HG03103 (cell line): Measurements from ENCODE around the gene SYNE4.
"Not testable (repeated sequence)": the region's sequence is repeated elsewhere in the genome, so short reads cannot be mapped to it uniquely, and the experiment has no call there.

Experiments used
- ATAC-seq: cut with Tn5 transposase; IDR thresholded peaks from one replicate; pipeline ENCODE4 v1.9.1; 2021; ENCODE audit warnings: low read depth; ENCODE audit not compliant: unreplicated experiment

SYNE4 gene, protein sequence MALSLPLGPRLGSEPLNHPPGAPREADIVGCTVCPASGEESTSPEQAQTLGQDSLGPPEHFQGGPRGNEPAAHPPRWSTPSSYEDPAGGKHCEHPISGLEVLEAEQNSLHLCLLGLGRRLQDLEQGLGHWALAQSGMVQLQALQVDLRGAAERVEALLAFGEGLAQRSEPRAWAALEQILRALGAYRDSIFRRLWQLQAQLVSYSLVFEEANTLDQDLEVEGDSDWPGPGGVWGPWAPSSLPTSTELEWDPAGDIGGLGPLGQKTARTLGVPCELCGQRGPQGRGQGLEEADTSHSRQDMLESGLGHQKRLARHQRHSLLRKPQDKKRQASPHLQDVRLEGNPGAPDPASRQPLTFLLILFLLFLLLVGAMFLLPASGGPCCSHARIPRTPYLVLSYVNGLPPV

DNA sequence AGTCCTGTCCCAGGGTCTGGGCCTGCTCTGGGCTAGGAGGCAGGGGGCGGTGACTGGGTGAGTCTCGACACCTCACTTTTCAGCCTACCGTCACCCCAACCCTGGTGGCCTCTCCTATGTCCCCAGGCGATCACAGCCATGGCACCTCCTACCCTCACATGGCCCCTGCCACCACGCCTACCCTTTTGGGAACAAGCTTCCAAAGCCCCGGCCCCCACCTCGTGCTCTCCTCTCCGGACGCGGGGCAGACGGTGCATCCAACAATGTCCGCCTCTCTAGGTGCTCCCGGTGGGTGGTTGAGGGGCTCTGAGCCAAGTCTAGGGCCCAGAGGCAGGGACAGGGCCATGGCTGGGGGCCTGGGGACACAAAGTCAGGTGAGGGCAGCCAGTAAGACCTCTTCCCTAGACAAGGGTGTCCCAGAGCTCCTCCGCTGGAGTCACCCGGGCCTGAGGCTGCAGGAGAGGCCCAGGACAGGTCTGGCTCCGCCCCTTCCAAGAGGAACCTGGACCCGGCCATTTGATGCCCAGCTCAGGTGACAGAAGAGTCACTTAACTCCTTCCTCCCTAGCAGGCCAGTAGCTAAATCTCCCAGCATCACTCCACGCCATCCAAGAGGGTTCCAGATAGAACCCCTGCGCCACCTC is at the start of gene SYNE4:
Gene SYNE4, minus strand, starts transcription at position 478 of the 643 bp plus-strand sequence. Its CDS starts 132 bp downstream, at position 346.
- no peak for ATAC-seq

DNA sequence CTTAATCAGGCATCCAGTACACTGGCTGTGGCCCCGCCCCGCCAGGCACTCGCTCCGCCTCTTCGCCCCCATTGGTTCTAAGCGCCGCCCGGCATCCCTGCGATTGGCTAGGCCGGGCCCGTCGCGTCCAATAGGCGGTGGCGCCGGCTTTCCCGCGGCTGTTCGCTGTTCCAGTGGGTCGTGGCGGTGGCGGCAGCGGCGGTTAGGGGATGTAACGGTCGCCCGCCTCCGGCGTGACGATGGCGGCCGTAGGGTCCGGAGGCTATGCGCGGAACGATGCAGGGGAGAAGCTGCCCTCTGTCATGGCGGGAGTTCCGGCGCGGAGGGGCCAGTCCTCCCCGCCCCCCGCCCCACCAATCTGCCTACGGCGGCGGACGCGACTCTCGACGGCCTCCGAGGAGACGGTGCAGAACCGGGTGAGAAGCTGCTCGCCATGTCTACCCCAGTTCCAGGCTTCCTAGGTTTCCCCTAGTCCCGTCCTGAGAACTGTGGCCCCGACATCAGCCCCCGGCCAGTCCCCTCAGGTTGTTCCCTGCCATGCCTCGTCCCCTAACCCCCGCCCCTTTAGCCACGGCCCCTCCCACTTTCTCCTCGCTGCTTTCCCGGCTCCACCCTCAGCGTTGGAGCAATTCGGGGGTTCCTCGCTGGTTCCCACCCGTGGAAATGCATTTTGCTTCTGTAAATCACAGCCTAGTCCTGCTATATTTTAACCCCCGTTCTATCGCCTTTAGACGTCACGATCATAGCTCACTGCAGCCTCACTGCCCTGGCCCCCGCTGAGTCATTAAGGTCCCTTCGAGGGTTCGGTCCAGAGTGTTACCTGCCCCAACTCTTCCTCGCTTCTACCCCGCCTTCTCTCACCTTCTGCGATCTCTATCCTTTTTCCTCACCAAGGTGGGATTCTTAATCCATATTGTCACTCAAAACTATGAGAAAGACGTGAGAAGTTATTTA is 46.4 kb upstream of the SYNE4 start, which contains the start of gene WDR62:
Gene WDR62, plus strand, starts transcription at position 165 of the 954 bp plus-strand sequence. Its CDS starts 75 bp downstream, at position 240.
- ATAC-seq = peak; percentile 63

DNA sequence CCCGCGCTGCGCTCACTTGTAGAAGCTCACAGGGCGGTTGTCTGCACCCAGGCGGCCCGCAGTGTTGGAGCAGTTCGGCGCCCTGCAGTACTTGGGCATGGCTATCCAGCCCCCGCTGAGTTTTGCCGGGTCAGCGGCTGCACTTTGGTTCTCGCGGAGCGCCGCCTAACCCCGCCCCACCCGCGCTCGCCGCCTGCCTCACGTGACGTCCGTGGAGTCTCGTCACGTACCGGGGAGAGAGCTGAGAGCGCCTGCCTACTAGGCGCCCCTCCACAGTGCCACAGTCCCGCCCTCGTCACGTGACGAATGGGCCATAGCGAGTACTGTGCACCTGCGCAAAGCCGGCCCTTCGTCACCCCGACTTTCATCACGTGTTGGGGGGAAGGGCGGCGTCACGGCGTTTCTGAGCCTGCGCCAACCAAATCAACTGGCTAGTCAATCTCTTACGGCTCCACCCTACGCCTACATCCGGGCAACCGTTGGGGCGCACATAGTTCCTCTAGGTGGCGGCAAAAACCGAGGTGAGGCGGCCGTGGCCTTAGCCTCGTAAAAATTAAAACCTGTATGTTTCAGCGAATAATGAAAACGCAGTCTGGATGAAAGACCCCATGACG is 45.6 kb upstream of the SYNE4 start, which contains the start of gene THAP8:
Gene THAP8, minus strand, starts transcription at position 167 of the 614 bp plus-strand sequence. Its CDS starts 68 bp downstream, at position 99.
- peak; percentile 75 for ATAC-seq

DNA sequence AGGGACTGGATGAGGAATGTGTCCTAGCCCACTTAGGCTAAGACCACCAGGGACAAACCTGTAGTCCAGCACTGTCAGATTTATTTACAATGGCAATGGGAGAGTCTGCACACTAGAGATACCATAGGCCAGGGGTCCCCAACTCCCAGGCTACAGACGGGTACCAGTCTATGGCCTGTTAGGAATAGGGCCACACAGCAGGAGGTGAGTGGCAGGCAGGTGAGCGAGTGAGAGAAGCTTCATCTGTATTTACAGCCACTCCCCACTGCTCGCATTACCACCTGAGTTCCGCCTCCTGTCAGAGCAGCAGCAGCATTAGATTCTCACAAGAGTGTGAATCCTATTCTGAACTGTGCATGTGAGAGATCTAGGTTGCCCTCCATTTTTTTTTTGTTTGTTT is 43.0 kb upstream of the SYNE4 start:
- no peak for ATAC-seq

DNA sequence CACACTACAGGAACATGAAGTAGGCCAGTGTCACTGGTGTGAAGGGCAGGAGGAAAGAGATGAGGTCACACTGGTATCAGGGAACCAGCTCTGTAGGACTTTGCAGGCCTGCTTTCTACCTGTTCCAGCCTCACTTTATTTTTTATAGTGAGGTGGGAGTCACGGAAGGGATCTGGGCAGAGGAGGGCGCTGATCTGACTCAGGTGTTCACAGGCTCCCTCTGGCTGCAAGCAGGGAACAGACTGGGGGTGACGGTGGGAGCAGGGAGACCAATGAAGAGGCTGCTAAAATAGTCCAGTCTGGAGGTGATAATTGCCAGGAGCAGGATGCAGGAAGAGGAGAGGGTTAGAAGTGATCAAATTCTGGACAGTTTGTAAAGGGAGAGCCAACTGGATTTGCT is 42.6 kb upstream of the SYNE4 start:
- ATAC-seq = no peak

DNA sequence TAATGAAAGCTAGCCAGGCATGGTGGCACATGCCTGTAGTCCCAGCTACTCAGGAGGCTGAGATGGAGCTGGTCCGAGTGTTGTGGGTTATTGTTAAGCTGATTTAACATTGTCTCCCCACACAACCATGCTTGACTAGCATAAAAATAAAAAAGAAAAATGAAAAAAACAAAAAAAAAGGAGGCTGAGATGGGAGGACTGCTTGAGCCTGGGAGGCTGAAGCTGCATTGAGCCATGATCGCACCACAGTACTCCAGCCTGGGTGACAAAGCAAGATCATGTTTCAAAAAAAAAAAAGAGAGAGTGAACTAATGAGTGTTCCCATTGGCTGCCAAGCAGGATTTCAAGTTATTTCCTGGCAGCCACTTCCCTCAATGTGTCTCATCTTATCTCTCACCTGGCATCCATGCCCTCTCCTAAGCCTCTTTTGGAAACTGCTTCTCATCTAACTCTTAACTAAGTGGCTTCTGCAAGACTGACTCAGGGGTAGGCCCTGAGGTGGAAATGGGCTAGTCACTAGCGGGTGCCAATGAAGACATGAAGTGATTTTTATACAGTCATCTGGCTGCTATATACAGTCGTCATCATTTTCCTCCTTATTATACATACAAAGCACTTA is 40.6 kb upstream of the SYNE4 start:
- no peak for ATAC-seq

DNA sequence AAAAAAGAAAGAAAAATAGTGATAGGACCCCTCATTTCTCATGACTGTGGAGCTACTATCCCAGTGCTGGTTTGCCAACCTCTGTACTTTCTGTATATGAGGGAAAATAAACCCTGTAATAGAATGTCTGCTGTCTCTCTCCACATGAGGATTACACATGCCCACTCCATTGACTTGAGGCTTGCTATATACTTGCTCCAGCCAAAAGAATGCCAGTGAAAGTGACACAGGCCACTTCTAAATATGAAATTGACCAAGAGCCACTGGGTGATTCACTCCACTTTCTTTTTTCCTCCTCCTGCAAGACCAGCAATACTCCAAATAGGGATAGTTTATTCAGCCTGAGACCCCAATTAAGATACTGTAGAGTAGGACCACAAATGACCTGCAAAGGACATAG is 39.2 kb upstream of the SYNE4 start:
- ATAC-seq = no peak

DNA sequence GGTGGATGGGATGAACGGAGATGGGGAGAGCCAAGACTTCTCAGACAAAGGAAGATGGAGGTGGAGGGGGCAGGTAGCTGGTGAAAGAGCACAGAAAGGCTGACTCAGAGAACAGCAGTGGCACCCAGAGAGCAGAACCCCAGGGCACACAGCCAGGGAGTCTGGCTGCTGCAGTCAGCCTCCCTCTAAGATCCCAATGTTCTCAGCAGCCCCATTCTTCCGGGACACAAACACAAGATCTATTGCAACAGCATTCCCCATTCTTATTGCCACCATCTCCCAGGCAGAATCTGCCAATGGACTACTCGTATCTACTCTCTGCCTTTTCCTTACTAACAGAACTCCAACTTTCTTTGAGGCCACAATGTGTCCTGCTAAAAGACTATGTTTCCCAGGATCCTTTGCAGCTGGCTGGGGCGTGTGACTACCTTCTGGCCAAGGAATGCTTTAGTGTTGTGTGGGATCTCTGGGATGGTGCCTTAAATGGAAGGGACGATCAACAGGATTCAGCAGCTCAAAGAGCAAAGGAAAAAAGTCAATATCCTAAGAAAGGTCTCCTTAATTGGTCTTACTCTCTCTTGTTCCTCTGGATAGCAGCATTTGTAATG is 37.9 kb upstream of the SYNE4 start:
- ATAC-seq = no peak

DNA sequence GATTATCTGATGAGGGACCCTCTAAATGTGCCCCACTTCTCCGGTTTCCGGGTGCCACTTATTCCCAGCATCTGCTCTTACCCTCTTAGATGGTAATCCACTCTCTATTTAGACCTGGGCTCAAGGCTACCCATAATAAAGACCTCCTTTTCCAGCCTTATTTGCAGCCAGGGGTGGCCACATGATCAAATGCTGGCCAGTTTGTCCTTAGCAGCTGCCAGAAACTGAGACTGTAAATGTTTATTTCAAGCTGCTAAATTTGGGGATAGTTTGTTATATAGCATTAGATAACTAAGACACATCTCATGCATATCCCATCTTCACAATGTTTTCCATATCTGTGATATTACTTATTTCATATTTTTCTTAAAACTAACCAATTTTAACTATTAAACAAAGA is 35.3 kb upstream of the SYNE4 start:
- ATAC-seq = no peak

DNA sequence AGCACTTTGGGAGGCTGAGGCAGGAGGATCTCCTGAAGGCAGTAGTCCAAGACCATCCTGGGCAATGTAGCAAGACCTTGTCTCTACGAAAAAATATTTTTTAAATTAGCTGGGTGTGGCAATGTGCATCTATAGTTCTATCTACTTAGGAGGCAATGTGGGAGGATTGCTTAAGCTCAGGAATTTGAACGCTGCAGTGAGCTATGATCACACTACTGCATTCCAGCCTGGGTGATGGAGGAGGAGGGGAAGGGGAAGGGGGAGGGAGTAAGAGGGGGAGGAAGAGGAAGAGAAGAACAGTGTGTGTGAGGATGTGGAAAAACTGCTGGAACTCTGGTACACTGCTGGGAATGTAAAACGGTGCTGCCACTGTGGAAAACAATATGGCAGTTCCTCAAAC is 33.2 kb upstream of the SYNE4 start:
- no peak for ATAC-seq

DNA sequence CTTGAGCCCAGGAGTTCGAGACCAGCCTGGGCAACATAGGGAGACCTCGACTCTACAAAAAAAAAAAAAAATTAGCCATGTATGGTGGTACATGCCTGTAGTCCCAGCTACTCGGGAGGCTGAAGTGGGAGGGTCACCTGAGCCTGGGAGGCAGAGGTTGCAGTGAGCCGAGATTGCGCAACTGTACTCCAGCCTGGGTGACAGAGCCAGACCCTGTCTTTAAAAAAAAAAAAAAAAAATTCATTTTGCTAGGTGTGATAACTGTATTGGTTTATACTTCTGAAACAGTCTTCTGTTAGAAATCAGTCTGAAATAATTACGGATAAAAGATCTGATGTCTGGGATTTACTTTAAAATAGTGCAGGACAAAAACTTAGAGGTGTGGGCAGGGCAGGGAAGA is 32.5 kb upstream of the SYNE4 start:
- ATAC-seq = not testable (repeated sequence)

DNA sequence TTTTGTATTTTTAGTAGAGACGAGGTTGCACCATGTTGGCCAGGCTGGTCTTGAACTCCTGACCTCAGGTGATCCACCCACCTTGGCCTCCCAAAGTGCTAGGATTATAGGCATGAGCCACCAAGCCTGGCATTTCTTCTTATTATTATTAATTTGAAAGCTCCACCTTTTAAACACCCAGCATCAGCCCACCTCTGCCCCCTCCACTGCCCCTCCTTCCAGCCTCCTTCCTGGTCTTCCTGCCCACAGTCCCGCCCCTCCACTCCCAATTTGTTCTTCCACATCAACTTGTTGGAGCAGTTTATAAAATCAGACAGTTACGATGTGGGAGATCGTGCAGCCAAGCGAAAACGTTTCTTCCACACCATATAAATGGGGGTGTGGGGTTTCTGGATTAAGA is 31.9 kb upstream of the SYNE4 start:
- no peak for ATAC-seq

DNA sequence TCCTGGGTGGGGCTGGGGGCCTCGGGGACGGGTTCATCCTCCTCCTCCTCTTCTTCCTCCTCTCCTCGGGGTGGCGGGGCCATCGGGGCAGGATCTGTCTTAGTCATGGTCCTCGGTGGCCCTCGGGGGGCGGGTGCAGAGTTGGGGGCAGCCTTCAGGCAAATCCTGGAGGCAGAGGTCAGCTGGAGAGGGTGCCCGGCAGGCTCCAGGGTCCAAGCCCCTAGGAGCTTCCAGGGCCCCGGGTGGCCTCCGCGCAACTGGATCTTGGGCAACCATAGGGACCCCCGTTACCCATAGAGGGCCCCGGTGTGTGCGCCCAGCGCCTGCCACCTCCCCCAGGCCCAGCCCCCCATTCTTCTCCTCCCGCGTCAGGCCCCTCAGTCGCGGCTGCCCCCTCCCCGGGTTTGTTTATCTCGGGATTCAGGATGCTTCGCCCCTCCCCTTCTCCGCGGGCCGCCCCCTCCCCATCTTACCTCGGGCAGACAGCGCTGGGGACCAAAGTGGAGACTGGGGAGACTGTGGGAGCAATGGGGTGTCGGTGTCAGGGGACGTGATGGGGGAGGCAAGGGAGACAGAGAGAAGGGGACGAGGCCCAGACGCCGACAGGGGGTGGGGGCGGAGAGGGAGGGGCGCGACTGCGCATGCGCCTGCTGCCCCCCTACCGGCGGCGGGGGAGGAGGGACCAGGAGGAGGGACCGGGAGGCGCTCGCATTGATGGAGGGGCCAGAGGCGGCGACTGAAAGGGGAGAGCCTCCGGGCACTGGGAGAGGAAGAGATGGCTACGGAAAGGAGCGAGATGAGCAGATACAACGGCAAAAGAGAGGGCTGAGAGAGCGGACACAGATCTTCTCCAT is 23.9 kb upstream of the SYNE4 start, which contains the start of gene CLIP3:
Gene CLIP3, minus strand, starts transcription at position 623 of the 854 bp plus-strand sequence. Its CDS starts 516 bp downstream, at position 107.
- ATAC-seq = no peak

DNA sequence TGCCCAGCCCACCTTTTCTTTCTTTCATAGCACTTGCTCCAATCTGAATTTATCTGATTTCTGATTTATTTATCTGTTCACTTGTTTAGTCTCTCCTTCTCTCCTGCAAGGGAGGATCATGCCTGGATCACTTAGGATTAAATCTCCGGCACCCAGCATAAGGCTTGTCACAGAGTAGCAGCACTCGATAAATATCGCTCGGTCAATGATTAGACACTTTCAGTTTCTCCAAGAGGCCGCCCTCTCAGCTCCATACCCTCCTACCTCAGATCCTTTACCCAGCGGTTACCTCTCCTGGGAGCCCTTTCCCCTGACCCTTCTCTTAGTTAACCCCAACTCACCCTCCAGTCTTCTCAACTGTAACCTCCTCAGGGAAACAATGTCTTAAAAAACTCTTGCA is 22.7 kb upstream of the SYNE4 start:
- ATAC-seq = no peak

DNA sequence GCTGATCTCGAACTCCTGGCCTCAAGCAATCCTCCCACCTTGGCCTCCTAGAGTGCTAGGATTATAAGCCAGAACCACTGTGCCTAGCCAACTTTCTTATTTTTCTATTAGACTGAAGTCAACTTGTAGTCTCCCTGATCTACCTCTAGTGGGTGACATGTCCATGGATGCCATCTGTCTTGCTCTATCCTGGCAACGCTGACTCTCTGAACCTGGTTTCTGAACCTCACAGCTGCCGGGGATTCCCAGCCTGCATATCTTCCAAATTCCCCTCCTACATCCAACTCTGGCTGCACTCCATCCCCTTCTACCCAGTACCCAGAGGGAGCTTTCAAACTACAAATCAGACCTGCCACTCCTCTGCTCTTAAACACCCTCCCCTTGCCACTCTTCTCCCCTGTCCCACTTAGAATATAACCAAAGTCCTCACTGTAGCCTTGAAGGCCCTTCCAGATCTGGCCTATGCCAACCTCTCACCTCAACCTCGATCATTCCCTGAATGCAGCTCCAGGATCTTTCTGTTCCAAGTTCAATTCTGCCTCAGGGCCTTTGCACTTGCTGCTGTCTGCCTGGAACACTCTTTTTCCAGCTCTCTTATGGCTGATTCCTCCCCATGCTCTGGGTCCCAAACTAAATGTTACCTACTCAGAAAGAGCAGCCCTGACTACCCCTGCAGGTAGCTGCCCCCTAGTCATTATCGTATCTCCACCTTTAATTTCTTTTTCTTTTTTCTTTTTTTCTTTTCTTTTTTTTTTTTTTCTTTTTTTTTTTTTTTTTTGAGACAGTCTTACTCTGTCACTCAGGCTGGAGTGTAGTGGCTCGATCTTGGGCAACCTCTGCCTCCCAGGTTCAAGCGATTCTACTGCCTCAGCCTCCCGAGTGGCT is 21.9 kb upstream of the SYNE4 start:
- no peak for ATAC-seq

DNA sequence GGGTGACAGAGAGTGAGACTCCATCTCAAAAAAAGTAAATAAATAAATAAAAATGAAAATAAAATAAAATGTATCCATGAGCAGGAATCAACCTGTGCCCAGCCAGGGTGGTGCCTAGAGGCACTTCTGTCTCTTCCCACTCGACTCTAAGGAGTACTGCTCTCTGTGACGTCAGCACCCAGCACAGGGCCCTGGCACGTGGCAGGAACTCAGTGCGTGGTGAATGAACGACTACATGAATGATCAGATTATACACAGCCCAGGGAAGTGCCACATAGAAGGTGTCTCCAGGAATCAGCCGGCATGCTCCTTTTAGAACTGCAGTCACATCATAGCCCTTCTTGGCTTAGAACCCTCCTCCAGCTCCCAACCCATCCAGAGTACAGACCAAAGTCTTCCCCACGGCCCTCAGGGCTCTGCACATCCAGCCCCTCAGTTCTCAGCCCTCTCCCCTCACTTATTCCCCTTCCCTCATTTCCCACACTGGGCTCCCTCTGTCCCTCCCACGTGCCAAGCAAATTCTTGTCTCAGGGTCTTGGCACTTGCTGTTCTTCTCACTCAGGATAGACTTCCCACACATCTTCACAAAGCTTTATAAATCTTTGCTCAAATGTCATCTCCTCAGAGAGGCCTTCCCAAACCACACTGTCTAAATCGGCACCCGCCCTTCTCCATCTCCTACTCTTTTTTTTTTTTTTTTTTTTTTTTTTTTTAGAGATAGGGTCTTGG is 19.9 kb upstream of the SYNE4 start:
- ATAC-seq = no peak

DNA sequence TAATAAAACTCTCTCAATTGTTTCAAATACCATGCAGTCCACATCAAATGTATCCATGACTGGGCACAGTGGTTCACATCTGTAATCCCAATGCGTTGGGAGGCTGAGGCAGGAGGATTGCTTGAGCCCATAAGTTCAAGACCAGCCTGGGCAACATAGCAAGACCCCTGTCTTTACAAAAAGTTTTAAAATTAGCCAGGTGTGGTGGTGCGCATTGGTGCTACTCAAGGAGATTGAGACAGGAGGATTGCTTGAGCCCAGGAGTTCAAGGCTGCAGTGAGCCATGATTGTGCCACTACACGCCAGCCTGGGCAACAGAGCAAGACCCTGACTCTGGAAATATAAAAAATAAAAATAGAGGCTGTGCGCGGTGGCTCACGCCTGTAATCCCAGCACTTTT is 19.1 kb upstream of the SYNE4 start:
- no peak for ATAC-seq
